HG03565 (cell line): ENCODE data around the gene ROR2.
"Not testable (repeated sequence)": the region's sequence is repeated elsewhere in the genome, so short reads cannot be mapped to it uniquely, and the experiment has no call there.

ENCODE experiments used
- ATAC-seq: cut with Tn5 transposase; IDR thresholded peaks from one replicate; pipeline ENCODE4 v1.9.1; 2021; ENCODE audit warnings: mild to moderate bottlenecking, moderate library complexity; ENCODE audit not compliant: unreplicated experiment

Gene ROR2

DNA sequence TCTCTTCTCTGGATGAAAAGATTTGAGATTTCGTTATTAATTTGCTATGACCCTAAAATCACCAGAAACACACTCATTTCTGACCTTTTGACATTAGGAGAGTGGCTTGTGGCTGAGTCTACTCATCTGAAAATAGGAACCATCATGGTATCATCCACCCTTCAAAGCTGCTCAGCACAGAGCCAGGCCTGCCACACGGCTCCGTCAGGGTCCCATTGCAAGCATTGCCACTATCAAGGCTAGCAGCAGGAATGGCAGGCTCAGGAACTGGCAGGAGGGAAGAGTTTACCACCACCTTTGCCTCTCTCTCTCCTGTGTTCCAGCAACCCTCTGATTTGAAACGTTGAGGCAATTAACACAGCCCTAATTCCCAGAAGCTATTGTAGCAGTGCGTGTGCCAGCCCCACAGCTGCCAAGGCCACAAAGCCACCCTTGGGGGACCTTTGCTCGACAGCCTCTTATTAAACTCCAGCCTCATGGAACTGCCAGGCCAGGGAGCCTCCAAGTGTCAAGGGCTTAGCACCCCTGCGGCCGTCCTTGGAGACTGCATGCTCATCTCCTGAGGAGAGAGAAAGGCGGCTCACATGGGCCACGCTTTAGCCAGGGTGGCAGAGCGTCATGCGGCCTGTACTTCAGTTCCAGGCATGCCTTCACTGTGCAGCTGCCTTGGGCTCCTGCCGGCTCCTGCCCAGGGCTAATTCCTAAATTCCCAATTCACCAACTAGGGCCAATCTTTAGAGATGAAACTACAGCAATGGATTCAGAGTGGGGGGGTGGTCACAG is 145.9 kb downstream of the ROR2 start:
- ATAC-seq = no peak

DNA sequence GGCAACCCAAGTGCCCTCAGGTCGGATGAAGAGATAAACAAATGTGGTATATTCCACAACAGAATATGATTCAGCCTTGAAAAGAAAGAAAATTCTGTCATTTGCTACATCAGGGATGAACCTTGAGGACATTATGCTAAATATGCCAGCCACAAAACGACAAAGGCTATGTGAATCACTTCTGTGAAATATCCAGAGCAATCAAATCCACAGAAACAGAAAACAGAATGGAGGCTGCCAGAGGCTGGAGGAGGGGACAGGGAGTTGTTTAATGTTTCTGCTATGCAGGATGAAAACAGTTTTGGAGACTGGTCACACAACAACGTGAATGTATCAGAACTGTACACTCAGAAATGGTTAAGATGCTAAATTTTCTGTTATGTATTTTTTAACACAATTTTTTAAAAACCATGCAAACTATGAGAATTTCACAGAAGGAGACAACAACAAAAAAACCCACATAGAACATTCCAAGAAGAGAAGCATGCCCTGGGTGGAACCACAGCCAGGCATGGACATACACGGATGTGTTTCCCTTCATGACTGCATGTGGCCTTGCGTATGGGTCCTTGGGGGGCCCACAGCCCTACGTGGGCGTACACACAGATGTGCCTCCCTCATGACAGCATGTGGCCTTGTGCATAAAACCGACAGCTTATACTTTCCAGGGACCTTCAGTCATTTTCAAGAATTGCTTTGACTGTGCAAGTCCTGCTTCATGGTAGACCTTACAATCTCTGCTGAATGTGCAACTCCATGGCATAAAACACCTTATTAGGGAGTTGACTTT is 146.7 kb downstream of the ROR2 start:
- no peak for ATAC-seq

DNA sequence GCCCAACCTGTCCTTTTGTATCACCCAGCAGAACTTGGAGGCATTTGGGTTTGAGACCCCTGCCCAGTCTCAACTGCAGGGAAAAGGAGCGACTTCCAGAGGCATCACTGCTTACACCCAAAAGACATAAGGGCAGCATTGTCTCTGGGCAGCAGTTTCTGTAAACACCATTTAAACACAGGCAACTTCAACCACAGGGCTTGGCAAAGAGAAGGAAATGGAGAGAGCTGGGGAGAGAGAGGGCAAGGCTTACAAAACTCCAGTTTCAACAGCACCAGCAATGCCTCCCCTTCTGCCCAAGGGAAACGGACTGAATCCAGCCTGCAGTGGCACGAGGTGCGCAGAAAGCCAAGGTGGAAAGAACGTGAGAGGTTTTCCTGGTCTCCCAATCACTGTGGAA is 147.6 kb downstream of the ROR2 start:
- no peak for ATAC-seq

DNA sequence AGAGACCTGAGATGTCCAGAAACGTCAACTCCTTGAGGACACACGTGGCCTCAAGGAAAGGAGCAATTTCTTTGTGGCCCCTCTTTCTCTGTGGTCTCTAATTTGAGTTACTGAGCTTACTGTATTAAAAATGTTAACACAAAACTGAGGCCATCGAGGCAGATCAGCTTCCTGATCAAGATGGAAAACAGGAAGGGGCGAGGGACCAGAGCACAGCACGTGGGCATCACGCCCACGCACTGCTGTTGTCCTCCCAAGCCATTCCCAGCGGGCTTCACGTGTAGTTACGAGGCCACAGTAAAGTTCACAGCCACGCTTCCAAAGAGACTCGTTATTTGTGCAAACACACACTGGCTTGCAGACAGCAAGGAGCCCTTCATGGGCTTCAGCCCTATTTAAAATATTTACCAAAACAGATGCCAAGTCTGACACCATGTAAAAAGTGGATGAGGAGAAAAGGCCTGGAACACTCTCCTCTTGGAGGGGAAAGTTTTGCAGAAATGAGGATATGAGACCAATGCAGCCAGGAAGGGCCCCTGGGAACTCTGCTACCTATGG is 149.5 kb downstream of the ROR2 start:
- ATAC-seq = no peak

DNA sequence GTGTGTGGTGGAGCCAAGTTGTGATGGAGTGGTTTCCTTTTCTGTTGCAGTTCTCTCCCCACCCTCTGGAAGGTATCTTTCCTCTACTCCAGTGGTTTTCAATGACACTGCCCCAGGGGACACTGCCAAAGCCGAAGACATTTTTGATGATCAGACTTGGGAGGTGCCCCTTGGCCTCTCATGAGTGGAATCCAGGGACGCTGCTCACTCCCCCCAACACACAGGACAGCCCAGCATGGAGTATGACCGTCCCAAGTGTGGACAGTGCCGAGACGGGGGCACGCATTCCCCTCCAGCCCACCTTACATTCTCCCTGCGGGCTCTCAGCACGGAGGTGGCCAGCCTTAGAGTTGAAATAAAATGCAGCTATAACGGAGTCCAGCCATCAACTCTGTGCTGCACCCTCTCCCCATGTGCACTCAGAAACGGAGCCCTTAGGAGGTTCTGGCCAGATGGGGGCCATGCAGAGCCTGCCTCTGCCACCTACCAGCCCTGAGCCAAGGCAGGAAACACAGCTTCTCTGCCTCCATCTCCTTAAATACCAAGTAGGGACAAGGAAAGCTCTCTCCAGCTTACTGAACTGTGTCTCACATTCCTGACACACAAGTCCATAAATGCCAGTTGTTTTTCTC is 150.8 kb downstream of the ROR2 start:
- no peak for ATAC-seq

DNA sequence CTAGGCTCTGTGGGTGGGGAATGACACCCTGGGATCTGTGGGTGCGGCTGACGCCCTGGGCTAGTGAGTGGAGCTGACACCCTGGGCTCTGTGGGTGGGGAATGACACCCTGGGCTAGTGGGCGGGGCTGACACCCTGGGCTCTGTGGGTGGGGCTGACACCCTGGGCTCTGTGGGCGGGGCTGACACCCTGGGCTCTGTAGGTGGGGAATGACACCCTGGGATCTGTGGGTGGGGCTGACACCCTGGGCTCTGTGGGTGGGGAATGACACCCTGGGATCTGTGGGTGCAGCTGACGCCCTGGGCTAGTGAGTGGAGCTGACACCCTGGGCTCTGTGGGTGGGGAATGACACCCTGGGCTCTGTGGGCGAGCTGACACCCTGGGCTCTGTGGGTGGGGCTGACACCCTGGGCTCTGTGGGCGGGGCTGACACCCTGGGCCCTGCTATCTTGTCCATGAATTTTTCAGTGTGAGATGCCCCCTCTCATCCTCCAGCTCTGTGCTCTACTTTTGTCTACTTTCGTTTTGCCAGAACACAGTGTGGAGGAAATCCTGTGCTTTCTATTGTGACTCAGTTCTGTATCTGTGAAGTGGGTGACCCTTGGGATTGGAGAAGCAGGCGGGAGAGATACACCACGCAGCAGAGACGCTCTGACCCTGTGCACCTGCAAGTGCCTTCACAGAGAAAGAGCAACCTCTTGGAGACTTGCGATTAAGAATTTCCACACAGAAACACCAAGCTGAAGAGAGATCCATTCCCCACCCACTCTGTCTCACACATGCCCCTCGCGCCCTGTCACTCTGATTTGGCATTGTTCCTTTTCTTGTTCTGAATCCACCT is 151.5 kb downstream of the ROR2 start:
- ATAC-seq = not testable (repeated sequence)

DNA sequence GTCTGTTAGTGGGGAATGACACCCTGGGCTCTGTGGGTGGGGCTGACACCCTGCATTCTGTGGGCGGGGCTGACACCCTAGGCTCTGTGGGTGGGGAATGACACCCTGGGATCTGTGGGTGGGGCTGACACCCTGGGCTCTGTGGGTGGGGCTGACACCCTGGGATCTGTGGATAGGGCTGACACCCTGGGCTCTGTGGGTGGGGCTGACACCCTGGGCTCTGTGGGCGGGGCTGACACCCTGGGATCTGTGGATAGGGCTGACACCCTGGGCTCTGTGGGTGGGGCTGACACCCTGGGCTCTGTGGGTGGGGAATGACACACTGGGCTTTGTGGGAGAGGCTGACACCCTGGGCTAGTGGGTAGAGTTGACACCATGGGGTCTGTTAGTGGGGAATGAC is 152.5 kb downstream of the ROR2 start:
- ATAC-seq = not testable (repeated sequence)

DNA sequence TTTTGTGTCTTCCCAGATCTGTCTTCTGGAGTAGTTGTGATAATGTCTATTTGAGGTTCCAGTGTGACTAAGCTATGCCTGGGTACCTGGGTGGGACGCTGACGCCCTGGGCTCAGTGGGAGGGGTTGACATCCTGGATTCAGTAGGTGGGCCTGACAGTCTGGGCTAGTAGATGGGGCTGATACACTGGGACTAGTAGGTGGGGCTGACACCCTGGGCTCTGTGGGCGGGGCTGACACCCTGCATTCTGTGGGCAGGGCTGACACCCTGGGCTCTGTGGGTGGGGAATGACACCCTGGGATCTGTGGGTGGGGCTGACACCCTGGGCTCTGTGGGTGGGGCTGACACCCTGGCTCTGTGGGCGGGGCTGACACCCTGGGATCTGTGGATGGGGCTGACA is 153.5 kb downstream of the ROR2 start:
- ATAC-seq = not testable (repeated sequence)

DNA sequence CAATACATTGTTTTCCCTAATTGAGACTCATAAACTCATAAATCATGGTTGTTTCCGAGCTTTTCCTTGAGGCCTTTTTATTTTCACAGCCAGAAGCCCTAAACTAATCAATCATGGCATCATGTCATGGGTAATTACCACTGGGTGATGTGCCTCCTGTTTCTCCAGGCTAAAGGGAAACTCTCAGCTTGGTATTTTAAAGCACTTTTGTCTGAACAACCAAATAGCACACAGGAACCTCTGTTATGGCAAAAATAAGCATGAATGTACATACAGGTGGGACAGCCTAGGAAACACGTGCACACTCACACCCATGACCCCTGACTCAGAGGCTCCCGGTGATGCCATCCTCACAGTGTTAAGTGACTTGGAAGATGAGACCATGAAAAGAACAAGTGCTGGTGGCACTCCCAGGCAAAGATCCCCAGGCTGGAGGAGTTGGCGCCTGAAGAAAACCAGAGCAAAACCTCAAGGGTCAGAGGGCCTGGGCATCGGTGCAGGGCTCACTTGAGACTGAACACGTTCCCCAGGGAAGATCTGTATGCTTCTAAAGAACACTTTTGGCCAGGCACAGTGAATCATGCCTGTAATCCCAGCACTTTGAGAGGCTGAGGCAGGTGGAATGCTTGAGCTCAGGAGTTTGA is 154.3 kb downstream of the ROR2 start:
- ATAC-seq = no peak

DNA sequence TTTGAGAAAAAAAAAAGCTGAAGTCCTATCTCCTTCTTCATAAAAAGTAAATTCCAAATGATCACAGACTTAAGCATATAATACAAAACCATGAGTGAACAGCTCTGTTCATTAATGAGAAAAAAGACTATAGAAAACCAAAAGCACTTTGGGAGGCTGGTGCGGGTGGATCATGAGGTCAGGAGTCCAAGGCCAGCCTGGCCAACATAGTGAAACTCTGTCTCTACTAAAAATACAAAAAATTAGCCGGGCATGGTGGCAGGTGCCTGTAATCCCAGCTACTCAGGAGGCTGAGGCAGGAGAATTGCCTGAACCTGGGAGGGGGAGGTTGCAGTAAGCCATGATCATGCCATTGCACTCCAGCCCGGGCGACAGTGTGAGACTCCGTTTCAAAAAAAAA is 156.7 kb downstream of the ROR2 start:
- not testable (repeated sequence) for ATAC-seq

DNA sequence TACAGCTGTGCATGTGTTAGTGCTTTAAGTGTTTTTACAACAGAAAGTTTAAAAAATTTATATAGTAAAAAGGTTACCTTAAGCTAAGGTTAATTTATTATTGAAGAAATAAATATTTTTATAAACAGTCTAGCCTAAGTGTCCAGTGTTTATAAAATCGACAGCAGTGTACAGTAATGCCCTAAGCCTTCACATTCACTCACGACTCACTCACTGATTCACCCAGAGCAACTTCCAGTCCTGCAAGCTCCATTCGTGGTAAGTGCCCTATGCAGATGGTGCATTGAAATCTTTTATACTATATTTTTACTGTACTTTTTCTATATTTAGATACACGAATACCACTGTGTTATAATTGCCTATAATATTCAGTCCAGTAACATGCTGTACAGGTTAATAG is 159.1 kb downstream of the ROR2 start:
- ATAC-seq = no peak

DNA sequence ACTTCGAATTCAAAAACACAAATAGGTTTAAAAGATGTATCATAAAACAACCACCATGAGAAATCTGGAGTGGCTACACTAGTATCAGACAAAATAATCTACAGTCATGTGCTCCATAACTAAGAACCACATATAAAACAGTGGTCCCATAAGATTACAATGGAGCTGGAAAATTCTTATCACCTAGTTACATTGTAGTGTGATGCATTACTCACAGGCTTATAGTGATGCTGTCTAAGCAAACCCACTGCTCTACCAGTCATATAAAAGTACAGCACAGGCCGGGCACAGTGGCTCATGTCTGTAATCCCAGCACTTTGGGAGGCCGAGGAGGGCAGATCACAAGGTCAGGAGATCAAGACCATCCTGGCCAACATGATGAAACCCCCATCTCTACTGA is 160.1 kb downstream of the ROR2 start:
- no peak for ATAC-seq

DNA sequence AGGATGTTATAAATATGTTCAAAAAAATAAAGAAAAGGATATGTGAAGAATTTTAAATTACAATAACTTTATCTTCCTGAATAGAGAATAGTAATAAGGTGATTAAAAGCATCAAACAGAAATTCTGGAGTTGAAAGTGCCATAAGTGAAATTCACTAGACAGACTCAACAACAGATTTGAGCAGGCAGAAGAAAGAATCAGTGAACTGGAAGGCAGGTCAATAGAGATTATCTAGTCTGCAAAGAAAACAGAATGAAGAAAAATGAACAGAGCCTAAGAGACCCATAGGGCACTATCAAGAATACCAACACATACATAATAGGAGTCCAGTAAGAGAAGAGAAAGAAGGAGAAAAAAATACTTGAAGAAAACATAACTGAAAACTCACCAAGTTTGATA is 162.1 kb downstream of the ROR2 start:
- ATAC-seq = no peak

DNA sequence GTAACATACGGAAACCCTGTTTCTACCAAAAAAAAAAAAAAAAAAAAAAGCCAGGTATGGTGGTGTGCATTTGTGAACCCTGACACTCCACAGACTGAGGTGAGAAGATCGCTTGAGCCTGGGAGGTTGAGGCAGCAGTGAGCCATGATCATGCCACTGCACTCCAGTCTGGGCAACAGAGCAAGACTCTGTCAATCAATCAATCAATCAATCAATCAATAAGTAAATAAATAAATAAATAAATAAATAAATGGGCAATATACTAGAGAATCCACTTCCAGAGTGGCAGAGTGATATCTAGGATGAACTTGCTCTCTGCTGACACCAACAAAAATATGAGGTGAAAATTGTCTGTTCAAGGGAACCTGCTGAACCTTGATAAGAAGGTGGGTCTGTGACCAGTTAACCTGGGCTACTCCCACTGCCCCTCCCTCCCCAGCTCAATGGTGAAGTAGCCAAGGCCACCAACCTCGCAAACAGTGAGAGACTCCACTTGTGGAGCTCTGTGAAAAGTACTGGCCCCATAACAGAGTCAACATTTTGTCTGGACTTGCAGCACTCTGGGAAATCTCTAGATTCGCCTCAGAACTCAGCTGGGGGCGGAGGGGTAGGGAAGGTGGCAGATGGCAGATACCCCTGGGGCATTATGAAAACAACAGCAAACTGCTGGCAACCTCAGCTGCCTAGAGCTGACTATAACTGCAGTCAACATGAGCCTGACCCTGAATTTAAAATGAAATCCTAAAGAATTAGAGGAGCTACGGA is 163.7 kb downstream of the ROR2 start:
- no peak for ATAC-seq

DNA sequence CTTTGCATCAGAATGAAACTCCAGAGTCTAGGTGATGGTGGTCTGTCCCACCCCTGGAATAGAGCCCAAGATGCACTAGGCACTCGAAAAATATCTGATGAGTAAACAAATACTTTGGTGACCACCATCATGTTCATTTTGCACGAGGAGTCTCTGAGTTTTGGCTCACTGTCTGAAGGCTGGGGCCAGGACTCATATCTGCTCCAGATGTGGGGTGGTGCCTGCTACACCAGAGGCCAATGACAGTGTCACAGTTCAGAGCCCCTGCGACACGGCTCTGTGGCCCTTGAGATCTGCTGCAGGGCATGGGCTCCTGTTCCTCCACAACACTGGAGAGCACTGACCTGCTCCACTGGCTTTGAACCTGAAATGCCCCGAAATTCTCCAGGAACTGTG is 164.6 kb downstream of the ROR2 start:
- ATAC-seq = no peak

DNA sequence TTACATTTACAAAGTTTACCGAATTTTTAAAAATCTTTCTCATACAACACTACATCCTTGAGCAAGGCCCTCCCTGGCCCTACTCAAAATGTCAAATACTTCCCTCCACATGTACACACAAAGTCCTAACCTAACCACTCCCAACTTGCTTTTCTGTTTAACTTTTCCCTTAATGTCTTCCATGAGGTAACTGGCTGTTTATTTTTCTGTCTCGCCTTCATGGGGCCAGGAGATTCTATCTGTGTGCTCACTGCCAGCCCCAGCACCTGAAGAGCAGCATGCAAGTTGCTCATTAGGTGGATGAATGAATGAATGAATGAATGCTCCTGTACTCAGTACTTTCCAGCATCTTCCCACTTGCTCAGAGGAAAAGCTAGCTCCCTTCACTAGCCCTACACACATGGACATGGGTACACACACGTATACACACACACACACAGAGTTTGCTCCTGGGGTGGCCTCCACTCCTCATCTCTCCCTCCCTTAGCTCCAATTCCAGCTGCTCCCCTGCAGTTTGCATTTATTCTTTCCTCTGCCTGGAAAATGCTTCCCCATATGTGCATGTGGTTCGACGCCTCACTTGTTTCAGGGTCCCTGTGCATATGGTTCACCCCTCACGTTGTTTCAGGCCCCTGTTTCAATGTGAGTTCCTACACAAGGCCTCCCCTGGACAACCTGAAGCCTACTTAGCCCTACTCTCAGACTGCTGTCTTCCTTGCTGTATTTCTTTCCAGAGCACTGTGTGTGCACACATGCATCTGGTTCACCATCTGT is 165.2 kb downstream of the ROR2 start:
- no peak for ATAC-seq

DNA sequence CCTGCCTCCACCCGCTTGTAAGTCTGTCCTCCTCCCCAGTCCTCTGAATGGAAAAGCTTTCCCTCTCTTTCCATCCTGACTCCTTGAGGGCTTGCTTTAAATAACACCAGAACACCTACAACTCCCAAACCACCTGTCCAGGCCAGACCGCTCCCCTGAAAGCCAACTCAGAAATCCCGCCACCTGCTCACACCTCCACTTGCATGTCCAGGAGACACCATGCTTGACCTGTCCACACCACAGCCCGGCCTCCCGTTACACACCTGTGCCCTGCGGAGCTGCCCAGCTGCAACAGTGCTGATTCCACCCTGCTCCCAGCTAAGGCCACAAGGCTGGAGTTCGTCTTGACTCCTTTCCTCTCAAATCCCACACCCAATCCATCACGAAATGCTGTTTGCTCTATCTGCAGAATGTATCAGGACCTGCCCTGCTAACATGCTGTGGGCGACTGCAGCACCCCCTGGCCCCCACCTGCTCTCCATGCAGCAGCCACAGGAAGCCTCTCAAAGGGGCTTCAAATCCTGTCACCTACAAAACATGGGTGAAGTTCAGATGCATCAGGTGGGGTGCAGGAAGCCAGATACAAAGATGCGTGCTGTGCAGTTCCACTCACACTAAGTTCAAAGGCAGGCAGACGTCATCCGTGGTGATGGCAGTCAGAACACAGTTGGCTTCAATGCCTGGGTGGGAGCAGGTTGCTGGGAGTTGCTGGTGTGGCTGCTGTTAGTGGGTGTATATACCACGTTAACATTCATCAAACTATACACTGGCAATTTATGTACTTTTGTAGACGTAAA is 166.0 kb downstream of the ROR2 start:
- no peak for ATAC-seq

DNA sequence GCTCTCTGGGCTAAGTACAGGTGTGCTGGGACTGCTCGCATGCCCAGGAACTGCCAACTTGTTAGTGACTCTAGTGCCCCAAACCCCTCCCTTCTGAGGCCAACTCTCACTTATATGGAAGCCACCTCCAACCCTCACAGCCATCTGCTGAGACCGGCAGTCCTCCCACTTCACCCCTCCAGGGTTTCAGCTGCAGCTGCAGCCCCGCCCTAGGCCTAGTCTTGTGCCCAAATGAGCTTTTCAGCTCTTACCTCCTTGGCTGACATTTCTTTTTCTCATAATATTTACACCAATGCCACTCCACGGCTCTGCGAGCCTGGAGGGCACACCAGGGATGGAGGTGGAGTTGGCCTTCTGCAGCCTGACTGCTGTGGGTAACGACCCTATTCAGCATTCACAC is 166.6 kb downstream of the ROR2 start:
- no peak for ATAC-seq
